Right lobe of liver (tissue), 4 donors: ENCODE results near the gene DDIT4.

Experiments used
- CTCF ChIP-seq, 4 donors: fragments of 200-600 bp in 3 of 4; fragments of 450-650 bp in 1 of 4; IDR thresholded peaks; one replicate each; pipeline versions ENCODE4 v1.5.1 to v1.8.0; 2016 to 2022; ENCODE audit warnings: antibody characterized with exemption in 4 of 4, mild to moderate bottlenecking in 2 of 4
- POLR2A ChIP-seq: fragments of 450-650 bp; IDR thresholded peaks from one replicate; pipeline ENCODE4 v1.6.1; 2017; ENCODE audit warnings: antibody characterized with exemption, mild to moderate bottlenecking
- donor health status: DM: no; HTN: no; CAD: no.
- donor health status: DM: no; HTN: no; CAD: no.
- donor health status: DM: no; HTN: yes; CAD: no.

- TF ChIP-seq CTCF (IDR thresholded peaks at IDR 0.05) (no peak), POLR2A (no peak)
Observed at GRCh38 chr10:72239409-72239808, 34.3 kb upstream of the DDIT4 start.
